Measurements from ENCODE around the gene F10.

The F10 gene

GRCh38 chr13:113088691-113089020 lies 33.9 kb upstream of the F10 start:
- no peak overlapping the region for H3K9ac ChIP-seq (ENCODE audit: low read depth, low read length)
- no peak overlapping the region for H3K27ac ChIP-seq (ENCODE audit: low read length)
- H3K4me1 ChIP-seq (ENCODE audit: insufficient read depth, low read length): peaks cover 8% of the 10 kb centered on the region; the same call in 1 of the 2 replicates
- H3K27me3 ChIP-seq (ENCODE audit: insufficient read depth, low read length): no peaks in the 10 kb centered on the region
- H3K9me3 ChIP-seq (ENCODE audit: insufficient read depth, low read depth, low read length): no peaks in the 10 kb centered on the region
- 0 out of 2 replicates have a peak, but pooled peaks cover 5% of the 10 kb centered on the region for H3K36me3 ChIP-seq (ENCODE audit: insufficient read depth, low read depth, low read length)
- H3K4me3 ChIP-seq (ENCODE audit: low read length): no peak overlapping the region

GRCh38 chr13:113089693-113090414 lies 32.7 kb upstream of the F10 start:
- Histone ChIP-seq H3K36me3 (ENCODE audit: insufficient read depth, low read depth, low read length) (0 out of 2 replicates have a peak, but pooled peaks cover 5% of the 10 kb centered on the region), H3K4me3 (ENCODE audit: low read length) (peak overlapping the region; percentile 12; the same call in 1 of the 2 replicates), H3K9me3 (ENCODE audit: insufficient read depth, low read depth, low read length) (no peaks in the 10 kb centered on the region), H3K27me3 (ENCODE audit: insufficient read depth, low read length) (no peaks in the 10 kb centered on the region), H3K27ac (ENCODE audit: low read length) (no peak overlapping the region), H3K9ac (ENCODE audit: low read depth, low read length) (no peak overlapping the region; the same call in 1 of the 2 replicates), H3K4me1 (ENCODE audit: insufficient read depth, low read length) (peaks cover 8% of the 10 kb centered on the region; the same call in 1 of the 2 replicates)

- no peak overlapping the region for H3K4me3 ChIP-seq (ENCODE audit: low read length)
- H3K27ac ChIP-seq (ENCODE audit: low read length): no peak overlapping the region
- no peaks in the 10 kb centered on the region for H3K27me3 ChIP-seq (ENCODE audit: insufficient read depth, low read length)
- 0 out of 2 replicates have a peak, but pooled peaks cover 5% of the 10 kb centered on the region for H3K36me3 ChIP-seq (ENCODE audit: insufficient read depth, low read depth, low read length)
- no peaks in the 10 kb centered on the region for H3K9me3 ChIP-seq (ENCODE audit: insufficient read depth, low read depth, low read length)
- peaks cover 8% of the 10 kb centered on the region; the same call in 1 of the 2 replicates for H3K4me1 ChIP-seq (ENCODE audit: insufficient read depth, low read length)
- H3K9ac ChIP-seq (ENCODE audit: low read depth, low read length): no peak overlapping the region
Observed at GRCh38 chr13:113090415-113090770, 32.2 kb upstream of the F10 start.

DNA sequence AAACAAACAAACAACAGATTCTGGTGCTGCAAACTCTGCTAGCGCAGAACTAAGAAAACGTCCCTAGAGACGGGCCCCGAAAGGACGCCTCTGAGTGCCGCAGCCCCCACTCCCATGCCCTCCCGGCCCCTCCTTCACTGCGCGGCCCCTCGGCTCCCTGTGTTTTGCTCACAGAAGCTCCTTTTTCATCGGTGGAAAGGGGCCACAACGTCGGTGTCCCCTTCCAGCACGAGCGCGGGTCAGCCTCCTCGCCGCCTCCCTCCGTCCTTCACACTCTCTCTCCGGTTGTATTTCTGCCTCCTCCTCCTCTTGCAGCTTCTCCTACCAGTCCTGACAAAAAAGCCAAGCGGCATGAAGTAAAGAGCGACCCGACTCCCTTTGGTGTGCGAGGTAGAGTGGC lies 31.8 kb upstream of the F10 start:
- Histone ChIP-seq H3K4me1 (ENCODE audit: insufficient read depth, low read length) (peaks cover 8% of the 10 kb centered on the region; the same call in 1 of the 2 replicates), H3K9ac (ENCODE audit: low read depth, low read length) (no peak overlapping the region), H3K36me3 (ENCODE audit: insufficient read depth, low read depth, low read length) (0 out of 2 replicates have a peak, but pooled peaks cover 5% of the 10 kb centered on the region), H3K27ac (ENCODE audit: low read length) (no peak overlapping the region), H3K4me3 (ENCODE audit: low read length) (no peak overlapping the region), H3K9me3 (ENCODE audit: insufficient read depth, low read depth, low read length) (no peaks in the 10 kb centered on the region), H3K27me3 (ENCODE audit: insufficient read depth, low read length) (no peaks in the 10 kb centered on the region)

GRCh38 chr13:113091211-113091771 lies 31.3 kb upstream of the F10 start:
- Histone ChIP-seq H3K27ac (ENCODE audit: low read length) (no peak overlapping the region), H3K4me3 (ENCODE audit: low read length) (no peak overlapping the region), H3K27me3 (ENCODE audit: insufficient read depth, low read length) (no peaks in the 10 kb centered on the region), H3K9me3 (ENCODE audit: insufficient read depth, low read depth, low read length) (no peaks in the 10 kb centered on the region), H3K9ac (ENCODE audit: low read depth, low read length) (no peak overlapping the region), H3K36me3 (ENCODE audit: insufficient read depth, low read depth, low read length) (0 out of 2 replicates have a peak, but pooled peaks cover 5% of the 10 kb centered on the region), H3K4me1 (ENCODE audit: insufficient read depth, low read length) (peaks cover 8% of the 10 kb centered on the region; the same call in 1 of the 2 replicates)

DNA sequence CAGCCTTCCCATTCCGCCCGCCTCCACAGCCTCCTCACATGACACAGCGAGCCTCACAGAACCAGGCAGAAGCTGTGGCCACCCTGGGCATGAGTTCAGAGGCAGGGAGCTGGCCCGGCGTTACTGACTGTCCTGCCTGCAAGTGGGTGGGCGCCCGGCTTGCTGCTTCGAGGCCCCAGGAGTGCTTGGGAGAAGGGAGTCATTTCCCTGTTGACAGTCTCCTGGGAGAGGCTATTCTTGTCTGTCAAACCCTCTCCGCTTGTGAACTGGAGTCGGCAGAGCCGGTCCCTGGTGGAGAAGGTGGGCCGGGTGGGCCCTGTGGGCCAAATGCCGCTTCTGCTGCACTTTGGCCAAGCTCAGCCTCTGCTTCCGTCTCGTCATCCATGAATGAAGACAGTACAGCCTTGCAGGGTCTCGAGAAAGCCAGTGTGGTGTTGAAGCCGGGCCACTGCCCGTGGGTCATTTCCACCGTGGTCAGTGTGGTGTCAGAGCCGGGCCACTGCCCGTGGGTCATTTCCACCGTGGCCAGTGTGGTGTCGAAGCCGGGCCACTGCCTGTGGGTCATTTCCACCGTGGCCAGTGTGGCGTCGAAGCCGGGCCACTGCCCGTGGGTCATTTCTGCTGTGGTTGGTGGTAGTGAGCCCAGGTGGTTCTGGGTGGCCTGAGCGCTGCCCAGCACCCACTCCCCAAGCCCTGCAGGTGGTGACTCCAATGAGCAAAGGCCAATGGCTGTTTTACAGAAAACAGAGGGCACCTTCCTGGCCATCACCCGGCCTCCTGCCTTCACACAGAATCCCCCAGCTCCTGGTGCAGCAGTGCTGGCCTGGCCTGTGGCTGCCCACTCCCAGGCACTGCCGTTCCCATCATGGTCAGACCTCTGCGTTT lies 30.5 kb upstream of the F10 start:
- peaks cover 8% of the 10 kb centered on the region; the same call in 1 of the 2 replicates for H3K4me1 ChIP-seq (ENCODE audit: insufficient read depth, low read length)

GRCh38 chr13:113092776-113093579 lies 29.6 kb upstream of the F10 start:
- Histone ChIP-seq H3K27me3 (ENCODE audit: insufficient read depth, low read length) (no peaks in the 10 kb centered on the region), H3K4me1 (ENCODE audit: insufficient read depth, low read length) (peaks cover 8% of the 10 kb centered on the region; the same call in 1 of the 2 replicates), H3K9ac (ENCODE audit: low read depth, low read length) (no peak overlapping the region), H3K36me3 (ENCODE audit: insufficient read depth, low read depth, low read length) (no peaks in the 10 kb centered on the region), H3K27ac (ENCODE audit: low read length) (no peak overlapping the region), H3K9me3 (ENCODE audit: insufficient read depth, low read depth, low read length) (no peaks in the 10 kb centered on the region), H3K4me3 (ENCODE audit: low read length) (no peak overlapping the region)

More for the DNA sequence above, 30.5 kb upstream of the F10 start:
- H3K9me3 ChIP-seq (ENCODE audit: insufficient read depth, low read depth, low read length): no peaks in the 10 kb centered on the region
- H3K27ac ChIP-seq (ENCODE audit: low read length): no peak overlapping the region
- H3K27me3 ChIP-seq (ENCODE audit: insufficient read depth, low read length): no peaks in the 10 kb centered on the region
- H3K9ac ChIP-seq (ENCODE audit: low read depth, low read length): no peak overlapping the region
- H3K4me3 ChIP-seq (ENCODE audit: low read length): no peak overlapping the region
- 0 out of 2 replicates have a peak, but pooled peaks cover 3% of the 10 kb centered on the region for H3K36me3 ChIP-seq (ENCODE audit: insufficient read depth, low read depth, low read length)

DNA sequence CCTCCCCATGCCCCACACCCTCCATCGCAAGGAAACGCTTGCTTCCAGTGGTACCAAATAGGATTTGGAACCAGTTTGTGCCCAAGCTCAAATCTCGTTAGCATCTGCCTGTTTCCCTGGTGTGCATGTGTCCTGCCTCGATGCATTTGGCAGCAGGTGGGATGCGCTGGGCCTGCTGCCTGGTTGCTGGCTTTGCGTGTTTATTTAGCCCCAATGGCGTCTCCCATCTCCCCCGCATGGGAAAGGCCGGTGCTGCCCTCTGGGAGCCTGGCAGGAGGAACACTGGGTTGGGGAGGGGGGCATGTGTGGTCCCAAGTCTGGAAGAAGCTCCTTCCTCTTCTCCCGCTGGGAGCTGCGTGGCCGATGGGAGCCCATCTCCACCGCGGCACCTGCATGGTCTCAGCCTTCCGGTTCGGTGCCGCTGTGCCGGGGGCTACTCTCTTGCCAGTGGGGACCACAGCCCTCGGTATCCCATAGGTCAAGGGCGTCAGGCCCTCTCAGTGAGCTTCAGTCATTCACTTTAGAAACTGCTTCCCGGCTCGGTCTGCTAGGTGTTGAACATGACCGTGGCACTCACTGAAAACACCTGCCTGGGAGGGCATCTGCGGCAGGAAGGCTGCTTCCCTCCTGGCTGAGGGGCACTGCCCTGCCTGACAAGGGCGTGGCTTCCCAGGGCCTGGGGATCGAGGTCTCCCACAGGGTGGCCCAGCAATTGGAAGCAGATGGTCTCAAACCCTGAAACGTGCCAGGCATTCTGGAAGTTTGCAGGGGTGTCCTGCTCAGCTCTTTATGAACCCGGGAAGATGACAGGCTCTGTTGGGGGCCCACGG lies 28.8 kb upstream of the F10 start:
- peaks cover 8% of the 10 kb centered on the region; the same call in 1 of the 2 replicates for H3K4me1 ChIP-seq (ENCODE audit: insufficient read depth, low read length)

DNA sequence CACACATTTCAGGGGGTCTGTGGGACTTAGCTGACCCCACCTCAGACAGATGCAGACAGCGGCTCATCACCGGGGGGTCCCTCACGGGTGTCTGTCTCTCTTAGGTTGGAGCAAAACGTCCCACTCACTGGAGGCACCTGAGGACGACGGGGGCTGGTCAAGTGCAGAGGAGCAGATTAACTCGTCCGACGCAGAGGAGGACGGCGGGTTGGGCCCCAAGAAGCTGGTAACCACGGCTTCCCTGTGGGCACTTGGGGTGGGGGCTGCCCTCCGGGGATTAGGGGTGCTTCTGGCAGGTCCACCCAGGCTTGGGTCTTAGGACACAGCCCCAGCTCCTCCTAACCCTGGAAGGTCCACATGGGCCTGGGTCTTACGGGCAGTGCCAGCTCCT lies 28.2 kb upstream of the F10 start:
- H3K36me3 ChIP-seq (ENCODE audit: insufficient read depth, low read depth, low read length): no peaks in the 10 kb centered on the region
- H3K27ac ChIP-seq (ENCODE audit: low read length): no peak overlapping the region
- peaks cover 7% of the 10 kb centered on the region; the same call in 1 of the 2 replicates for H3K4me1 ChIP-seq (ENCODE audit: insufficient read depth, low read length)
- H3K9me3 ChIP-seq (ENCODE audit: insufficient read depth, low read depth, low read length): no peaks in the 10 kb centered on the region
- no peaks in the 10 kb centered on the region for H3K27me3 ChIP-seq (ENCODE audit: insufficient read depth, low read length)
- H3K4me3 ChIP-seq (ENCODE audit: low read length): no peak overlapping the region
- no peak overlapping the region for H3K9ac ChIP-seq (ENCODE audit: low read depth, low read length)

More for the DNA sequence above, 28.8 kb upstream of the F10 start:
- H3K27me3 ChIP-seq (ENCODE audit: insufficient read depth, low read length): no peaks in the 10 kb centered on the region
- no peak overlapping the region for H3K4me3 ChIP-seq (ENCODE audit: low read length)
- no peak overlapping the region for H3K27ac ChIP-seq (ENCODE audit: low read length)
- no peaks in the 10 kb centered on the region for H3K36me3 ChIP-seq (ENCODE audit: insufficient read depth, low read depth, low read length)
- no peaks in the 10 kb centered on the region for H3K9me3 ChIP-seq (ENCODE audit: insufficient read depth, low read depth, low read length)
- no peak overlapping the region for H3K9ac ChIP-seq (ENCODE audit: low read depth, low read length)

DNA sequence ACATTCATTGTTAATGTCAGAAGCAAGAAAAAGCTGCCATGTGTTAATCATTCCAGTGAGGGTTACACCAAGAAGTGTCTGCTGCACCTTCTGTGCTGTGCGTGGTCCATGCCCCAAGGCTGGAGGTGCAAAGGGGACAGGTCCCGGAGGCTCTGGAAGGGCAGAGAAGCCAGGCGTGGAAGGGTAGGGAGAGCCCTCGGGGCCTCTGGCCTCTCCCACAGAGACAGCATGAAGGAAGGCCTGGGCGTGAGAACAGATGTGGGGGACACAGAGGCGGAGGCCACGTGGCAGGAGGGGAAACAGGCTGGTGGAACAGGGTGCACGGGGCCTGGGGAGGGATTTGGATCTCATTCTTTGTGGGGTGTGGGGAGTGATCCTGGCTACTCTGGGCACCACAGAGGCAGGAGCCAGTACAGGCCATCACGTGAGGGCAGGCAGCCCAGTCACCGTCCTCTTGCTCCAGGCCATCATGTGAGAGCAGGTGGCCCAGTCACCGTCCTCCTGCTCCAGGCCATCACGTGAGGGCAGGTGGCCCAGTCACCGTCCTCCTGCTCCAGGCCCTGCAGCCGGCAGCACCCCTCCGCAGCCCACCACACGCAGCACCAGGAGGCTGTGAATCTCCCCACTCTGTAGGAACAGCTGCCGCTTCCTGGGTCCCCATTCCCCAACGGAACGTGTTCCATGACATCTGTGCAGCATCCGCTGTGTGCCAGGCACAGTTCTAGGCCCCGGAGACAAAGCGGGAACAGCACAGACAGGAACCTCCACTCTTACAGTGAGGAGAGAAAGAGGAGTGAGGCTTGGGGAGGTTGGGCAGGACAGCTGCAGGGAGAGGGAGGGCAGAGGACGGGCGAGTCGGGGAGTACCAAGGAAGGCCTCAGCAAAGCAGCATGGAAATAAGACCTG lies 27.2 kb upstream of the F10 start:
- no peak overlapping the region for H3K27ac ChIP-seq (ENCODE audit: low read length)
- H3K4me1 ChIP-seq (ENCODE audit: insufficient read depth, low read length): no peaks in the 10 kb centered on the region
- H3K36me3 ChIP-seq (ENCODE audit: insufficient read depth, low read depth, low read length): no peaks in the 10 kb centered on the region
- no peaks in the 10 kb centered on the region for H3K27me3 ChIP-seq (ENCODE audit: insufficient read depth, low read length)
- H3K9me3 ChIP-seq (ENCODE audit: insufficient read depth, low read depth, low read length): no peaks in the 10 kb centered on the region
- H3K4me3 ChIP-seq (ENCODE audit: low read length): no peak overlapping the region
- no peak overlapping the region for H3K9ac ChIP-seq (ENCODE audit: low read depth, low read length)
